Spleen (tissue), 11 donors: ENCODE measurements around the gene NR2F1-AS1. TPM values are rescaled to one million over a fixed set of nuclear protein-coding genes. Genes with fewer than 3 reads are reported as not detected.

Source experiments
- DNase-seq: peaks from one replicate; pipeline ENCODE4 v3.0.0-alpha.2; 2020
- H3K27ac ChIP-seq, 8 donors: fragments of 200-600 bp; sonication (generic) in 7 of 8; 1 replicate in 4 of 8; 2 replicates in 4 of 8; pipeline versions ENCODE4 v1.5.0 to v1.8.0; 2016 to 2021; ENCODE audit warnings: inconsistent platforms in 4 of 8, mild to moderate bottlenecking in 4 of 8, moderate library complexity in 1 of 8
- H3K27me3 ChIP-seq, 7 donors: fragments of 200-600 bp; sonication (generic) in 6 of 7; replicated peaks in 1 of 7; 1 replicate in 4 of 7; 2 replicates in 3 of 7; pipeline versions ENCODE4 v1.5.0 to v1.8.0; 2016 to 2021; ENCODE audit warnings: inconsistent platforms in 3 of 7, mild to moderate bottlenecking in 1 of 7
- H3K36me3 ChIP-seq, 6 donors: fragments of 200-600 bp; sonication (generic) in 5 of 6; 1 replicate in 4 of 6; 2 replicates in 2 of 6; pipeline versions ENCODE4 v1.5.0 to v1.8.0; 2016 to 2021; ENCODE audit warnings: inconsistent platforms in 2 of 6
- H3K4me1 ChIP-seq, 6 donors: fragments of 200-600 bp; sonication (generic) in 5 of 6; 1 replicate in 3 of 6; 2 replicates in 3 of 6; pipeline versions ENCODE4 v1.5.0 to v1.8.0; 2016 to 2021; ENCODE audit warnings: inconsistent platforms in 3 of 6
- H3K4me3 ChIP-seq, 8 donors: fragments of 200-600 bp; sonication (generic) in 7 of 8; 1 replicate in 4 of 8; 2 replicates in 4 of 8; pipeline versions ENCODE4 v1.5.0 to v1.8.0; 2016 to 2021; ENCODE audit warnings: inconsistent platforms in 4 of 8, mild to moderate bottlenecking in 4 of 8, moderate library complexity in 2 of 8
- H3K9me3 ChIP-seq, 8 donors: fragments of 200-600 bp; sonication (generic) in 7 of 8; 1 replicate in 4 of 8; 2 replicates in 4 of 8; pipeline versions ENCODE4 v1.5.0 to v1.8.0; 2016 to 2021; ENCODE audit warnings: inconsistent platforms in 4 of 8
- POLR2A ChIP-seq, 3 donors: fragments of 450-650 bp; IDR thresholded peaks; one replicate each; pipeline ENCODE4 v1.5.1; 2017; ENCODE audit warnings: antibody characterized with exemption in 3 of 3, mild to moderate bottlenecking in 1 of 3
- POLR2AphosphoS5 ChIP-seq, 3 donors: sonication (generic); formaldehyde crosslinking; IDR thresholded peaks; one replicate each; pipeline ENCODE4 v1.5.1; 2017; ENCODE audit warnings: antibody characterized with exemption in 3 of 3
- WGBS, 5 donors: extraction: QIAGEN DNeasy Blood & Tissue Kit in 3 of 5; methylation state at CpG; one replicate each; pipeline versions ENCODE4 v1.1.5 to v1.1.7; 2013 to 2018; 5-methylcytosine and 5-hydroxymethylcytosine counted together
- intact Hi-C: fragments of 100-400 bp; cut with DNase I; formaldehyde crosslinking; loops from one replicate; pipeline ENCODE4 v1.15.0; 2023; ENCODE audit warnings: low total_unique reads
- polyA plus RNA-seq, 3 donors: library from polyadenylated mRNA; stranded (reverse); fragments of 200-250 nt; gene quantifications; one replicate each; pipeline ENCODE4 v1.2.1, GENCODE V29; 2013
- total RNA-seq, 7 donors: library from RNA; depleted of rRNA in 3 of 7; stranded (reverse); fragments of >200 nt in 3 of 7; fragmentation: NEBNext Ultra II Directional in 4 of 7; extraction: Animal tissue kit (Norgen Biotek cat#: 25700) in 4 of 7; gene quantifications; one replicate each; pipeline versions ENCODE4 v1.1.0 to v1.2.1, GENCODE V29; 2016 to 2021
- TF ChIP-seq, protein P1 (sequence below), 11 experiments: fragments of 200-600 bp in 7 of 11; fragments of 450-650 bp in 4 of 11; sonication (generic) in 4 of 11; IDR thresholded peaks in 8 of 11; conservative IDR thresholded peaks in 3 of 11; 1 replicate in 7 of 11; 2 replicates in 4 of 11; pipeline versions ENCODE4 v1.4.0 to v1.8.0; 2016 to 2021; ENCODE audit warnings: antibody characterized with exemption in 11 of 11, inconsistent platforms in 4 of 11, mild to moderate bottlenecking in 1 of 11
- donor health status: healthy with polysubstance abuse.
- donor health status: DM: no; HTN: no; CAD: no; lungs with moderate emphysema.
- donor health status: DM: no; HTN: no; CAD: no.
- donor health status: Bipolar disorder and iron deficiency.
- donor health status: healthy.
- donor health status: DM: no; HTN: no; CAD: no.
- donor health status: DM: yes; HTN: yes; CAD: no.

The NR2F1-AS1 gene
- total and polyA plus RNA-seq, 10 donors, result 5.9 to 21.6 (median 8.5) TPM

DNA sequence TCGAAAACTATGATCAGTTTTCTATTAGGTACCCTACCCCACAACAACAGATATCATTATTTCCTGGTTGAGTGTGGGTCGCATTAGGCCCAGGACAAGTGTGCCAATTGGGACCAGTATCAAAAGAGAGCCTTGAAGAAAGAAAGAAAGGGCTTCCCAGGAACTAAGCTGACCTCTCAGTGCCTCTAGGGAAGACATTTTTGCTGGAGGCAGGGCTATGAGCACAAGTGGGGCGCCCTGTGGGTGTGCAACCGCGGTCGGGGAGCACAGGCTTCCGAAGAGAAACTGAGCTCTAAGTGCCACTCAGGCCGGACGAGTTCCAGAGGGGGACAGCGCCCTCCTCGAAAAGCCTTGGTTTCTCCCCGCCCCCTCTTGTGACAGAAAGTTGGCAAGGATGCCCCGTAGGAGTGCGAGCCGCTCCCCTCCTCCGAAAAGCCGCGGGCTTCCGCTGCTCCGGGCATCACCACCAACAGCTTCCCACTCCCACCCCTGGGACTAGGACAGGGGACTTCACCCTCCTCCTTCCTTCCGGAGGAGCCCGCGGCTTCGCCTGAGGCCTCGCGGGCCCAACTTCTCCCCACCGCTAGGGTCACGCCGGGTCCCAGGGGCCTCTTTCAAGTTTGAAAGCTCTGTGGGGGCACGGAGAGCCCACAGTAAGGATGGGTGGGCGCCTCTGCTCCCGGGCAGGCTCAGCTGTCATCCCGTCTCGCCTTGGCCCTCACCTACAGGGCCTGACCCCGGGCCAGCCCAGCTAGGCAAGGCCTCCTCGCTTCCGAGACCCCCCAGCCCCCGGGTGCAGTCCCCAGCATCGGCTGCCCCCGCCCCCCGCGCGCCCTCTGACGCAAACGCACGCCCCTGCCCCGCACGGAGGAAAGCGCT lies 2.0 kb downstream of the NR2F1-AS1 start:
- no peak for DNase-seq
- Histone ChIP-seq H3K27me3 (peaks cover 10 to 97% (median 73%) of the 10 kb centered on the region in 7 donors), H3K36me3 (no peaks in the 10 kb centered on the region), H3K4me1 (peaks cover 18 to 58% (median 46%) of the 10 kb centered on the region in 6 donors), H3K4me3 (peak overlapping the region; percentile 47 to 72 (median 56)), H3K9me3 (no peaks in the 10 kb centered on the region), H3K27ac (peak overlapping the region in 7 of 8 donors; percentile 72 to 86 (median 80))
- intact Hi-C loops, result no loop called here
- TF ChIP-seq, protein P1, sequence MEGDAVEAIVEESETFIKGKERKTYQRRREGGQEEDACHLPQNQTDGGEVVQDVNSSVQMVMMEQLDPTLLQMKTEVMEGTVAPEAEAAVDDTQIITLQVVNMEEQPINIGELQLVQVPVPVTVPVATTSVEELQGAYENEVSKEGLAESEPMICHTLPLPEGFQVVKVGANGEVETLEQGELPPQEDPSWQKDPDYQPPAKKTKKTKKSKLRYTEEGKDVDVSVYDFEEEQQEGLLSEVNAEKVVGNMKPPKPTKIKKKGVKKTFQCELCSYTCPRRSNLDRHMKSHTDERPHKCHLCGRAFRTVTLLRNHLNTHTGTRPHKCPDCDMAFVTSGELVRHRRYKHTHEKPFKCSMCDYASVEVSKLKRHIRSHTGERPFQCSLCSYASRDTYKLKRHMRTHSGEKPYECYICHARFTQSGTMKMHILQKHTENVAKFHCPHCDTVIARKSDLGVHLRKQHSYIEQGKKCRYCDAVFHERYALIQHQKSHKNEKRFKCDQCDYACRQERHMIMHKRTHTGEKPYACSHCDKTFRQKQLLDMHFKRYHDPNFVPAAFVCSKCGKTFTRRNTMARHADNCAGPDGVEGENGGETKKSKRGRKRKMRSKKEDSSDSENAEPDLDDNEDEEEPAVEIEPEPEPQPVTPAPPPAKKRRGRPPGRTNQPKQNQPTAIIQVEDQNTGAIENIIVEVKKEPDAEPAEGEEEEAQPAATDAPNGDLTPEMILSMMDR (IDR thresholded peaks at IDR 0.05 in 8 of 11, conservative IDR thresholded peaks at IDR 0.05 in 3 of 11), result no peak
- TF ChIP-seq POLR2AphosphoS5 (IDR thresholded peaks at IDR 0.05), result peak; percentile 31 to 74 (median 68)
- TF ChIP-seq POLR2A (IDR thresholded peaks at IDR 0.05), result no peak
- WGBS, 5 donors, result 4 to 8% (median 6%) methylated on average over 34 to 49 of the region's 49 CpGs

DNA sequence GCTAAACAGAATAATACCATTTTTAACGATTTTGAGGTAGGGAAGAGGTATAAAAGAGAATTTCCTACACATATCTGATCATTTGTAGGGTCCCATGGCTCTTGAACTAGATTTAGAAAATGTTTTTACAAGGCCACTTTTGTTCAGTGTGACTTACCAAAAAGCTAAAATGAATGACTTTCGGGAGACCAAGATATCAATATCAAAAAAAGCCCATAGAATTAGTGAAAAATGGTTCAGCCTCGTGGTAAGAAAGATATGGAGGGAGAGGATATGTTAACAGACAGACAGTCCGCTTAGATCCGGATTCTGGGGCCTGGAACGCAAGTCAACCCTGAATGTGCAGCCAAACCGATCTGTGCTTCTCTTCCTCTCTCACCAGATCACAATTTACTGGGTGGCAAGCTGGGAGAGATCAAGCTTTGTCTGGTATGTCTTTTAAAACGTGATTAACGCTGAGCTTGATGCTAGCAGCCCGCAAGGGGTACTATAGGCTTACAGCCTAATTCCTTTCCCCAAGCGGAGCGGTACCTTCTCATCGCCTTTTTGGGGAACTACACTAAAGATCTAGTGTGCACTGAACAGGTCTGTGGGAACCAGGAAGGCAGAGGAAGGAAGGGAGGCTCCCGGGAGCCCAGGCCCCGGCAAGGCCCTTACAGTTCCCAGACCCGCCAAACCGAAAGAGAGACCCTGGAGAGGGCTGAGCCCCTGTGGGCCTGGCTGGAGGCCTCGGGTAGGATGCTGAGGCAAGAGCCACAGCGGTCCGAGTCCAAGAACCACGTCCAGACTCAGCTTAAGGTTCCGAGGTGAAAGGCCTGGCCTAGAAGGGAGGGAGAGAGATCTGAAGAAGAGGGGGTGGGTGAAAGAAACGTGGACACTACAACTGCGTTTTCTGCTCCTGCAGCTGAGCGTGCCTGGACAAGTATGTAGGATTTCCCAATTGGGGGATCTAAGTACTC lies 2.9 kb downstream of the NR2F1-AS1 start:
- WGBS, 5 donors, result 37 to 47% (median 39%) methylated on average over 25 of the region's 25 CpGs
- Histone ChIP-seq H3K27me3 (peaks cover 10 to 97% (median 67%) of the 10 kb centered on the region in 7 donors), H3K4me1 (peaks cover 18 to 56% (median 39%) of the 10 kb centered on the region in 6 donors), H3K27ac (peak overlapping the region in 5 of 8 donors; percentile 76 to 86 (median 82)), H3K4me3 (peak overlapping the region in 4 of 8 donors; percentile 52 to 72 (median 58)), H3K36me3 (no peaks in the 10 kb centered on the region), H3K9me3 (no peaks in the 10 kb centered on the region)
- no peak for DNase-seq
- intact Hi-C loops, result no loop called here
- TF ChIP-seq POLR2A (IDR thresholded peaks at IDR 0.05) (no peak), POLR2AphosphoS5 (IDR thresholded peaks at IDR 0.05) (no peak)
- TF ChIP-seq, protein P1 (IDR thresholded peaks at IDR 0.05 in 8 of 11, conservative IDR thresholded peaks at IDR 0.05 in 3 of 11), result no peak

DNA sequence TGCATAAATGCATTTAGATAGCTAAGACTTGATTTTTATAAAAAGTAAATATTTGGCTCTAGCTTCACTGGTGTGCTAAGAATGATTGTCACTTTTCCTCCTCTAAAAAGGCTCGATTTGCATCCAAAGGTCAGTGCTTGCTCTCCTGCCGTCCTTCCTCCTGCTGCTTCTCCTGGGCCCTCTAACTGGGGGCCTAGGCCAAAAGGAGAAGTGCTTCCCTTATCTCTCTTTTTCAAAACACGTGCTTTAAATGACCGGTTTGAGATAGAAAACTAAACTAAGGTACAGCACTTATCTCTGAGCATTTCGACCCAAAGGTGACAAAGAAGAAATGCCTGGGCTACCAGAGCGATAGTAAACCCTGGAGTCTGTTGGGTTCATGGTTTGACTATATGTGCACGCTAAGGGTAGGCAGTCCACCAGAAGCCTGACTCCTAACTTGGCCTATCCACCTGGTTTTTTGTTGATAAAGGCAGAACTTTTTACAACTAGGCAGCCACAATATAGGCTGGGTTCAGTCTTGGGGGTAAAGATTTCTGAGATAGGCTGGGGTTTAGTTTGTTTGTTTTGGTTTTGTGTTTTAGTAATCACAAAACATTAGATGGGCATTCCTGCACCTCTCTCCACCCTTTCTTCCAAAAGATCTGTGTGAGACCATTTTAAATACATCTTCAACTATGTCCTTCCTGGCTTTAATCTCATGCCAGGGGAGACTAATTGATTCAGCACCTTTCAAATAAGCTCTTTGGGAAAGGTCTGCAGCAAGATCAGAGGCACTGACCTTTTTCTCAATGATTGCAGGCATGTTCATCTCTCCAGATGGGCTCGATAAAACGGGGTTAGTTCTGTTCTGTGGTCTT lies 3.8 kb downstream of the NR2F1-AS1 start:
- peaks cover 10 to 97% (median 67%) of the 10 kb centered on the region in 7 donors for H3K27me3 ChIP-seq
- no peak overlapping the region for H3K4me3 ChIP-seq
- peaks cover 21 to 56% (median 41%) of the 10 kb centered on the region in 6 donors for H3K4me1 ChIP-seq
- H3K9me3 ChIP-seq, result no peaks in the 10 kb centered on the region
- no peak overlapping the region for H3K27ac ChIP-seq
- no peak for TF ChIP-seq POLR2AphosphoS5 (IDR thresholded peaks at IDR 0.05)
- TF ChIP-seq, protein P1 (IDR thresholded peaks at IDR 0.05 in 8 of 11, conservative IDR thresholded peaks at IDR 0.05 in 3 of 11), result no peak
- TF ChIP-seq POLR2A (IDR thresholded peaks at IDR 0.05), result no peak
- H3K36me3 ChIP-seq, result no peaks in the 10 kb centered on the region
- WGBS, 5 donors, result 26 to 47% (median 34%) methylated on average over 9 of the region's 9 CpGs
- intact Hi-C loops, result no loop called here
- no peak for DNase-seq
